ENCODE results near the gene DDX47. TPM values are rescaled to one million over a fixed set of nuclear protein-coding genes. Genes with fewer than 3 reads are reported as not detected.
A peak's percentile ranks its signal among the peaks of the same experiment; 100 is the strongest.

The DDX47 gene
- total and polyA plus RNA-seq, 2 of the 13 experiments (the other 11 are each of a cell fraction or from before 2014, with no cell fraction given): 48.5 to 78.7 TPM

- ChIA-PET CTCF (ENCODE audit: low intra/inter-chr PET ratio, low total read pairs) (no interaction called here), POLR2A (no interaction called here)
- Histone ChIP-seq H3K36me3 (replicated peaks in 1 of 2; ENCODE audit: control insufficient read depth in 1 of 2, insufficient read depth in 2 of 2, low read length in 2 of 2) (no peaks in the 10 kb centered on the region), H3K79me2 (ENCODE audit: insufficient read depth, low read length) (no peaks in the 10 kb centered on the region), H3K4me1 (ENCODE audit: insufficient read depth, low read length) (peaks cover 17% of the 10 kb centered on the region), H2AFZ (ENCODE audit: low read length) (no peak overlapping the region), H3K9me3 (ENCODE audit: low read length) (no peaks in the 10 kb centered on the region), H3K27ac (ENCODE audit: extremely low read length, insufficient read depth, low read length) (no peak overlapping the region), H3K4me2 (ENCODE audit: low read depth, low read length) (peak overlapping the region; percentile 50), H4K20me1 (ENCODE audit: insufficient read depth, low read length) (no peaks in the 10 kb centered on the region), H3K4me3 (replicated peaks in 1 of 3; ENCODE audit: insufficient read depth in 1 of 3, low read depth in 2 of 3, low read length in 3 of 3) (no peak overlapping the region), H3K9ac (ENCODE audit: insufficient read depth, low read depth, low read length) (no peak overlapping the region; the same call in 1 of the 2 replicates), H3K27me3 (ENCODE audit: control insufficient read depth in 1 of 2, insufficient read depth in 2 of 2, low read length in 2 of 2) (no peaks in the 10 kb centered on the region; a peak in 1 of 5 replicates)
- ATAC-seq: peak; percentile 54
- WGBS (ENCODE audit: low lambda C conversion rate): 16% methylated on average over 8 of the region's 10 CpGs
- no peak for FAIRE-seq
- DNase-seq (ENCODE audit: low spot score): peak; percentile 46
- in situ Hi-C loops (cut with HindIII; ENCODE audit: extremely low pct_ligation_motif_present, low pct_unique_long_range_greater_than_20kb): loop anchor here (5.0 kb wide), 1 partner anchor 35 kb away; no protein-coding TSS in a partner anchor
- TF ChIP-seq FOSL2 (CRISPR knock-in tag; IDR thresholded peaks at IDR 0.05) (peak; percentile 68), ARID5B (CRISPR knock-in tag; IDR thresholded peaks at IDR 0.05) (0 out of 2 replicates have a peak, but pooled peaks have one; percentile 19), DBP (CRISPR knock-in tag; IDR thresholded peaks at IDR 0.05; ENCODE audit: not compliant biosample characterization) (no peak), ETV5 (CRISPR knock-in tag; IDR thresholded peaks at IDR 0.05; ENCODE audit: borderline replicate concordance) (peak; percentile 42; the same call in 1 of the 2 replicates), FOXA3 (CRISPR knock-in tag; IDR thresholded peaks at IDR 0.05) (0 out of 2 replicates have a peak, but pooled peaks have one; percentile 45), SIX1 (CRISPR knock-in tag; IDR thresholded peaks at IDR 0.05; ENCODE audit: borderline replicate concordance) (no peak), KLF16 (CRISPR knock-in tag; IDR thresholded peaks at IDR 0.05) (no peak), RARA (CRISPR knock-in tag; IDR thresholded peaks at IDR 0.05) (peak; percentile 17; the same call in 1 of the 2 replicates), ZBTB7B (CRISPR knock-in tag; IDR thresholded peaks at IDR 0.05) (peak; percentile 22; the same call in 1 of the 2 replicates), SAP130 (CRISPR knock-in tag; IDR thresholded peaks at IDR 0.05; ENCODE audit: low read depth) (peak; percentile 30; the same call in 1 of the 2 replicates), PAXIP1 (CRISPR knock-in tag; conservative IDR thresholded peaks at IDR 0.05) (0 out of 2 replicates have a peak, but pooled peaks have one; percentile 22), GFI1 (CRISPR knock-in tag; IDR thresholded peaks at IDR 0.05; ENCODE audit: borderline replicate concordance) (0 out of 2 replicates have a peak, but pooled peaks have one; percentile 50)
- intact Hi-C loops (cut with micrococcal nuclease; ENCODE audit: unreplicated experiment): no loop called here
- BruUV-seq (replicated peaks): no TSS peak
Measured at GRCh38 chr12:12872139-12872933, 59.2 kb downstream of the DDX47 start.

Measured in HepG2 (cell line).